Measurements from ENCODE around the gene UNC13B. TPM values are rescaled to one million over a fixed set of nuclear protein-coding genes. Genes with fewer than 3 reads are reported as not detected.

The UNC13B gene
- total RNA-seq, 1 experiment from 2014 or later: 48.2 TPM

GRCh38 chr9:35115680-35116538 is 45.9 kb upstream of the UNC13B start, which contains the start of gene ATOSB:
TSS of gene ATOSB (minus strand) at chr9:35115862. CDS start at chr9:35108274, 7,588 bp downstream.
- Histone ChIP-seq H3K9me3 (ENCODE audit: control insufficient read depth, low read depth, low read length) (no peaks in the 10 kb centered on the region), H3K4me1 (ENCODE audit: insufficient read depth, low read length) (peaks cover 2% of the 10 kb centered on the region; the same call in 1 of the 2 replicates), H3K27me3 (ENCODE audit: insufficient read depth, low read length) (no peaks in the 10 kb centered on the region), H3K14ac (ENCODE audit: insufficient read depth, low read length) (peak within 1 kb of the TSS; percentile 89; the same call in 1 of the 2 replicates), H3K27ac (ENCODE audit: insufficient read length, low read depth, low read length) (no peak within 1 kb of the TSS), H4K91ac (ENCODE audit: insufficient read length, low read depth, low read length) (no peak within 1 kb of the TSS), H2AK5ac (ENCODE audit: insufficient read length, low read length) (no peak within 1 kb of the TSS), H3K9ac (ENCODE audit: extremely low read depth, insufficient read length, low read length) (peak within 1 kb of the TSS; percentile 31), H2BK15ac (ENCODE audit: low read depth, low read length) (no peak within 1 kb of the TSS), H2BK20ac (ENCODE audit: low read depth, low read length, poor library complexity, severe bottlenecking) (no peak within 1 kb of the TSS), H3K23me2 (ENCODE audit: insufficient read length, low read depth, low read length, poor library complexity, severe bottlenecking) (peaks cover 18% of the 10 kb centered on the region), H4K5ac (ENCODE audit: insufficient read length, low read depth, low read length) (no peak within 1 kb of the TSS), H2AFZ (ENCODE audit: low read length) (no peak within 1 kb of the TSS), H3K79me2 (ENCODE audit: insufficient read depth, low read length) (no peaks in the 10 kb centered on the region), H2BK120ac (ENCODE audit: low read depth, low read length, poor library complexity, severe bottlenecking) (no peak within 1 kb of the TSS), H3K18ac (ENCODE audit: insufficient read length, low read depth, low read length) (peak within 1 kb of the TSS; percentile 60), H4K20me1 (ENCODE audit: control insufficient read depth, insufficient read depth, insufficient read length) (no peaks in the 10 kb centered on the region), H3K56ac (ENCODE audit: insufficient read length, low read depth, low read length) (no peak within 1 kb of the TSS), H3T11ph (ENCODE audit: low read length) (no peak within 1 kb of the TSS), H2BK12ac (ENCODE audit: insufficient read length, low read depth, low read length) (no peak within 1 kb of the TSS), H3K4me2 (ENCODE audit: insufficient read depth, insufficient read length, low read length) (peak within 1 kb of the TSS; percentile 96), H3K23ac (ENCODE audit: insufficient read length, low read depth, low read length) (no peak within 1 kb of the TSS), H3K4ac (ENCODE audit: low read depth, low read length) (no peak within 1 kb of the TSS), H2BK5ac (ENCODE audit: insufficient read length, low read length) (no peak within 1 kb of the TSS), H4K8ac (replicated peaks; ENCODE audit: insufficient read length, low read depth, low read length) (no peak within 1 kb of the TSS), H3K79me1 (ENCODE audit: insufficient read depth, low read depth, low read length, poor library complexity, severe bottlenecking) (no peaks in the 10 kb centered on the region)
- Mint-ChIP-seq H3K36me3 (ENCODE audit: insufficient read depth in 1 of 3, low read depth in 3 of 3) (no peaks in the 10 kb centered on the region), H3K4me1 (peaks cover 36 to 38% of the 10 kb centered on the region in 2 experiments), H3K4me3 (peak within 1 kb of the TSS; percentile 87 to 94), H3K27me3 (ENCODE audit: low read depth) (0 out of 2 replicates have a peak, but pooled peaks cover 4% of the 10 kb centered on the region), H3K27ac (peak within 1 kb of the TSS; percentile 92 to 98 (median 96)), H3K9me3 (no peaks in the 10 kb centered on the region)
- no CpG with 5 or more reads among the region's 54 CpGs for WGBS (ENCODE audit: extremely low coverage, insufficient read length, low lambda C conversion rate)
- TF ChIP-seq CTCF (conservative IDR thresholded peaks at IDR 0.05): no peak
- DNase-seq: peak; percentile 100
